Stimulated activated CD8-positive, alpha-beta memory T cell treated with anti-CD3 and anti-CD28 coated beads, Interleukin-15, amount 100 ng/mL, for 4 hours (primary cell): Measurements from ENCODE around the gene CDAN1.
"Not testable (repeated sequence)": the region's sequence is repeated elsewhere in the genome, so short reads cannot be mapped to it uniquely, and the experiment has no call there.

Source experiments
- DNase-seq, 2 donors: peaks; one replicate each; pipeline ENCODE4 v3.0.0-alpha.2; 2020; ENCODE audit warnings: low read depth in 2 of 2

CDAN1 gene

DNA sequence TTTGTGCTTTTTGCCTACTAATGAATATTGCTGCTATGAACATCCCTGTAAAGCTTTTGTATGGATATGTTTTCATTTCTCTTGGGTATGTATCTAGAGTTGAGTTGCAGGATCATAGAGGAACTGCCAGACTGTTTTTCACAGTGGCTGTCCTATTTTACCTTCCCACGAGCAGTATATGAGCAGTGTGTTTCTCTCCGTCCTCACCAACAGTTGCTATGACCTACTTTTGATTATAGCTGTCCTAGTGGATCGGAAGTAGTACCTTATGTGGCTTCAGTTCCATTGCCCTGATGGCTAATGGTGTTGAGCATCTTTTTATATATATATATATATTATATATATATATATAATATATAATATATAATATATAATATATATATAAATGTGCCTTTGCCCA lies 25.2 kb downstream of the CDAN1 start:
- no peak for DNase-seq

DNA sequence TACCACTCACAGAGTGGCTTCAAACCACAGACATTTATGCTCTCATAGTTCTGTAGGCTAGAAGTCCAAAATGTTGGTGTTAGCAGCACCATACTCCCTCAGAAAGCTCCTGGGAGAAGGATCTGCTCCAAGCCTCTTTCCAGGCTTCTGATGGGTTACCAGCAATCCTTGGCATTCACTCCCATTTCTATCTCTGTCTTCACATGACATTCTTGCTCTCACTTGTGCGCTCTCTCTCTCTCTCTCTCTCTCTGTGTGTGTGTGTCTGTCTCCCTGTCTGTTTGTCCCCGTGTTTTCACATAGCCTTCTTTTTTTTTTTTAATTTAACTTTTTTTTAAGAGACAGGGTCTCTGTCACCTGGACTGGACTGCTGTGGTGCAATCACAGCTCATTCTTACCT lies 26.3 kb downstream of the CDAN1 start:
- no peak for DNase-seq

DNA sequence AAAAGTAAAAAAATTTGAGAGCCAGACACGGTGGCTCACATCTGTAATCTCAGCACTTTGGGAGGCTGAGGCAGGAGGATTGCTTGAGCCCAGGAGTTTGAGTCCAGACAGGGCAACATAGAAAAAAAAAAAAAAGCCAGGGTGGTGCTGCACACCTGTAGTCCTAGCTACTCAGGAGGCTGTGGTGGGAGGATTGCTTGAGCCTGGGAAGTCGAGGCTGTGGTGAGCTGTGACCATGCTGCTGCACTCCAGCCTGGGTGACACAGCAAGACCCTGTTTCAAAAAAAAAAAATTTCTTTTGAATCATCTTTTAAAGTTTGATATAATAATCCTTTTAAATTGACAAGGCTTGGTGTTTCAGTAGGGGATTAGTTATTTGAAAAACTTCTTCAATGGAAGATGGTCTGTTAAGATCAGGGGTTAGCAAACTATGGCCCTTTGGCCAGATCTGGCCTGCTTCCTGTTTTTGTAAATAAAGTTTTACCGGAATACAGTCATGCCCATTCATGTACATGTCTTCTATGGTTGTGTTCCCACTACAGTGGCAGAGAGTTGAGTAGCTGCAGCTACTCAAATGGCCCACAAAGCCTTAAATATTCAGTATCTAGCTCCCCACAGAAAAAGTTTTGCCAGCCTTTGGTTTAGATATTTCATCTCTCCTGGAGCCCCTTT lies 28.9 kb downstream of the CDAN1 start:
- DNase-seq = no peak

DNA sequence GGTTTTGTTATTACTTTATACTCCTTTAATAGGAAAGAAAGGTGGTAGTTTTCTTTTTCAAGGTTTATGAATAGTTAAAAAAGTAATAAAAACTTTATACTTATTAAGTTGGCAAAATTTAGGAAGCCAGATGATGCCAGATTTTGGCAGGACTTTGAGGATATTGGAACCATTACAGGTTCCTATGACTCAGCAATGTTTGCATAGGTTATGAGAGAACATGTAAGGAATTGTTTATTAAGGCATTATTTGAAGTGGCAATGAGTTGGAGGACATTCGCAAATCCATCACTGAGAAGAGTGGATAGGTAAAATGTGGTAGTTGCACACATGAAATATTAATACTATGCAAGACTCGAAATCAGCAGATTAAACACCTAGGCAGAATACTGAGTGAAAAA lies 29.9 kb downstream of the CDAN1 start:
- no peak for DNase-seq

DNA sequence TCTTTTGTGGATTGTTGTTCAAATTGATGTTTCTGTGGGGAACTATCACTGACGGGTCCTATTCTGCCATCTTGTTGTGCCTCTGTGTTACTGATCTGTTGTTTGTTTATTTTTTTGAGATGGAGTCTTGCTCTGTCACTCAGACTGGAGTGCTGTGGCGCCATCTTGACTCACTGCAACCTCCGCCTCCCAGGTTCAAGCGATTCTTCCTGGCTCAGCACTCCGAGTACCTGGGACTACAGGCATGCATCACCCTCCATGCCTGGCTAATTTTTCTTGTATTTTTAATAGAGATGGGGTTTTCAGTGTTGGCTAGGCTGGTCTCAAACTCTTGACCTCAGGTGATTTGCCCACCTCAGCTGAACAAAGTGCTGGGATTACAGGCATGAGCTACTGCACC lies 31.6 kb downstream of the CDAN1 start:
- DNase-seq = no peak

DNA sequence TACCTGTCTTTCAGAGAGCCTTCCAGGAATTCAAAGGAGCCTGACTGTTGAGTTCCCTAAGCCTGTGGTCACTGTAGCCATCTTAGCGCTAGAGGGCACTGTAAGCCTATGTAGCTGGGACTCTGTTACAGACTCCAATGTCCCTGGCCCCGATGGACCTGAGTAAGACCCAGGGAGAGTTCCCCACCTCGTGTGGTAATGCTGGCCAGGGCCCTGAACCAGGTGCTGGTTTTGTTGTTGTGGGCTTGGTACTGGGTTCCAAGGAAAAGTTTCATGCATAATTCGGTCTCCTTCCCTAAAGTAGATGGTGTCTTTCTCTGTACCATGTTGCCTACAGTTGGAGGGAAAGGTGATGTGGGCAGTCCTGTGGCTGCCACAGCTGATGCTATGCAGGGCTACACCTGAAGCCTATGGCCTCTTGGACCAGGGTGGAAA lies 32.4 kb downstream of the CDAN1 start:
- DNase-seq = peak in 1 of 2 donors; percentile 13

DNA sequence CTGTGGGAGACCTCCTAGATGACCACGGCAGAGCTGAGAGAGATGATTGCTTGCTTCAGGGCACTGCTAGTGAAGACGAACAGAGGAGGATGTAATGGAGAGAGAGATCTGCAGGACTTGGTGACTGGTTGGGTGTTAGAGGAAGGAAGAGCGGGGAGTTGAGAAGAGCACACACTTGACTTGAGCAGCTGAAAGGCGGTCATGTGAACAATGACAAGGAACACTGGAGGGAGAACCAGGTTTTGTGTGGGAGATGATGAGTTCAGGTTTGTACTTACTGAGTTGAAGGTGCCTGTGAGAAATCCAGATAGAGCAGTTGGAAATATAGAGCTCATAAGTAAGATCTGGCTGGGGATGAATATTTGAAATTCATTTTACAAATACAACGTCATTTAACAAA lies 40.3 kb downstream of the CDAN1 start:
- no peak for DNase-seq

DNA sequence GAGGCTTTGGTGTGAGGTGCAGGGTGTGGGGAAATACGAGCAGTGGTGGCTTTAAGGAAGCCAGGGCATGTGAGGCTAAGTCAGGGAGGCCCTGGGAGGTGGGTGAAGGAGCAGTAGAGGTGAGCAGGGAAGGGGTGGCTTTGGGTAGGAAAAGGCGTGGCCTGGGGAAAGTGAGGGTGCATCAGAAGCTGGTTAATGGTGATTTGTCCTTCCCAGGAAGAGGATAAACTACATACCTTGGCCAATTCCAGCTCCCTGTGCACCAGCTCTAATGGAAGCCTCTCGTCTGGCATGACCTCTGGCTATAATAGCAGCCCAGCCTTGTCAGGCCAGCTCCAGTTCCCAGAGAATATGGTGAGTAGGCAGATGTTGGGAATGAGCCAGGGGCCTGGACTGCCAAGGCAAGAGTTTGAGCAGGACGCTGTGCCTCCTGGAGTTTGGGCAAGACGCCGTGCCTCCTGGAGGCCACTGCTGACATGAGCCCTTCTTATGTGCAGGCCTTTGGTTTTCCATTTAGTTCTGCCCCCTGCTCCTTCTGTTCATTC lies 41.3 kb downstream of the CDAN1 start:
- DNase-seq = no peak

DNA sequence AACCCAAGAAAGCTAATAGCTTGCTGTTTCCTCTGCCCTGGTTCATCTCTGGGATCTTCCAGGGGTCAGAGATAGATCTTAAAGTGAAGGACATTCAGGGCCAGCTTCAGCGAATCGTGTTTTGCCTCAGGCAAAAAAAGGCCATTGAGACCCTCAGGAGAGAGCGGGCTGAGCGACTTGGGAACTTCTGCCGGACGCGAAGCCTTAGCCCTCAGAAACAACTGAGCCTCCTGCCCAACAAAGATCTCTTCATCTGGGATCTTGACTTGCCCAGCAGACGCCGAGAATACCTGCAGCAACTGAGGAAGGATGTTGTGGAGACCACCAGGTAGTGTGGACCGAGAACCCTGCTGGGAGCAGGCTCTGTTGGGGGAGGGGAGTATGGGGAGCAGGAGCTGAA lies 42.5 kb downstream of the CDAN1 start:
- DNase-seq = no peak

DNA sequence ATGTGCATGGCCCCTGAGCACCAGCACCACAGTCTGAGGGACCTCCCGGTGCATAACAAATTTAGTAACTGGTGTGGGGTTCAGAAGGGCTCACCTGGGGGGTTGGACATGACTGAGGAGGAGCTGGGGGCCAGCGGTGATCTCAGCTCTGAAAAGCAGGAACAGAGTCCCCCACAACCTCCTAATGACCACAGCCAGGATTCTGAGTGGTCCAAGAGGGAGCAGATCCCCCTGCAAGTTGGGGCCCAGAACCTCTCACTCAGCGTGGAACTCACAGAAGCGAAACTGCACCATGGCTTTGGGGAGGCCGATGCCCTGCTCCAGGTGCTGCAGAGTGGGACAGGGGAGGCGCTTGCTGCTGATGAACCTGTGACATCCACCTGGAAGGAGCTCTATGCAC lies 43.0 kb downstream of the CDAN1 start:
- no peak for DNase-seq

DNA sequence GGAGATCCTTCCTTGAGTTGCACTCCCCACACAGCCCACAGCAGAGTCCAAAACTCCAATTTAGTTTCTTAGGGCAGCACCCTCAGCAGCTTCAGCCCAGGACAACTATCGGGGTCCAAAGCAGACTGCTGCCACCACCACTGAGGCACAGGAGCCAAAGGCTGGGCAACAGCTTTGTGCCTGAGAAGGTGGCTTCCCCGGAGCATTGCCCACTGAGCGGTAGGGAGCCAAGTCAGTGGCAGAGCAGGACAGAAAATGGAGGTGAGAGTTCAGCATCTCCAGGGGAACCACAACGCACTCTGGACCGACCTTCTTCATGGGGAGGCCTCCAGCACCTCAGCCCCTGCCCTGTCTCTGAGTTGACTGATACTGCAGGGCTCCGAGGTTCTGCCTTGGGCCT lies 43.4 kb downstream of the CDAN1 start:
- DNase-seq = no peak

DNA sequence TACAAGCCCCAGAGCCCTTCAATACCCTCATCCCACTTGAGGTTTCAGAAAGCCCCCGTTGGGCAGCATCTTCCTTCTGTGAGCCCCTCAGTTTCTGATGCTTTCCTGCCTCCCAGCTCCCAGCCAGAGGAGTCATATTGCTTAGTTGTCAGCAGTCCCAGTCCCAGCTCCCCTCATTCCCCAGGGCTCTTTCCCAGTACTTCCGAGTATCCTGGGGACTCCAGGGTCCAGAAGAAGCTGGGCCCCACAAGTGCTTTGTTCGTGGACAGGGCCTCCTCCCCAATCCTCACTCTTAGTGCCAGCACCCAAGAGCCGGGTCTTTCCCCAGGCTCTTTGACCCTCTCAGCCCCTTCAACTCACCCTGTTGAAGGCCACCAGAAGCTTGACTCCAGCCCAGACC lies 43.9 kb downstream of the CDAN1 start:
- DNase-seq = no peak

DNA sequence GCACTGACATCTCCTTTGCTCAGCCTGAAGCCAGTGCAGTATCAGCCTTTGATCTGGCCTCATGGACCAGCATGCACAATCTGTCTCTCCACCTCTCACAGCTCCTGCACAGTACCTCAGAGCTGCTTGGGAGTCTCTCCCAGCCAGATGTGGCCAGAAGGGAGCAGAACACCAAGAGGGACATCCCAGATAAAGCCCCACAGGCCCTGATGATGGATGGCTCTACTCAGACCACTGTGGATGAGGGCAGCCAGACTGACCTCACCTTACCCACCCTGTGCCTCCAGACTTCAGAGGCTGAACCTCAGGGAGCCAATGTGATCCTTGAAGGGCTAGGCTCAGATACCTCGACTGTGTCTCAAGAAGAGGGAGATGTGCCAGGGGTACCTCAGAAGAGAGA lies 44.4 kb downstream of the CDAN1 start:
- DNase-seq = no peak

DNA sequence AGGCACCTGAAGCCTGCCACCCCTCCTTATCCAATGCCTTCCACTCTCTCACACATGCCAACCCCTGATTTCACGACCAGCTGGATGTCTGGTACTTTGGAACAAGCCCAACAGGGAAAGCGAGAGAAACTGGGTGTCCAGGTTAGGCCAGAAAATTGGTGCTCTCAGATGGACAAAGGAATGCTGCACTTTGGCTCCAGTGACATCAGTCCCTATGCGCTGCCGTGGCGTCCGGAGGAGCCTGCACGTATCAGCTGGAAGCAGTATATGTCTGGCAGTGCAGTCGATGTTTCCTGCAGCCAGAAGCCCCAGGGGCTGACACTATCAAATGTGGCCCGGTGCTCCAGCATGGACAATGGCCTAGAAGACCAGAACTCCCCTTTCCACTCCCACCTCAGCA lies 45.2 kb downstream of the CDAN1 start:
- no peak for DNase-seq

DNA sequence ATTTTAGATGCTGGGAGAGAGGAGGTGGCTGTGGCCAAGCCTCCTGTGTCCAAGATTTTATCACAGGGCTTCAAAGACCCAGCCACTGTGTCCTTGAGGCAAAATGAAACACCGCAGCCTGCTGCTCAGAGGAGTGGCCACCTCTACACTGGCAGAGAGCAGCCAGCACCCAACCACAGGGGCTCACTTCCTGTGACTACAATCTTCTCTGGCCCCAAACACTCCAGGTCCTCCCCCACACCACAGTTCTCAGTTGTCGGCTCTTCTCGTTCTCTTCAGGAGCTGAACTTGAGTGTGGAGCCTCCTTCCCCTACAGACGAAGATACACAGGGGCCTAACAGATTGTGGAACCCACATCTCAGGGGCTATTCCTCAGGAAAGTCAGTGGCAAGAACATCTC lies 45.6 kb downstream of the CDAN1 start:
- DNase-seq = no peak

DNA sequence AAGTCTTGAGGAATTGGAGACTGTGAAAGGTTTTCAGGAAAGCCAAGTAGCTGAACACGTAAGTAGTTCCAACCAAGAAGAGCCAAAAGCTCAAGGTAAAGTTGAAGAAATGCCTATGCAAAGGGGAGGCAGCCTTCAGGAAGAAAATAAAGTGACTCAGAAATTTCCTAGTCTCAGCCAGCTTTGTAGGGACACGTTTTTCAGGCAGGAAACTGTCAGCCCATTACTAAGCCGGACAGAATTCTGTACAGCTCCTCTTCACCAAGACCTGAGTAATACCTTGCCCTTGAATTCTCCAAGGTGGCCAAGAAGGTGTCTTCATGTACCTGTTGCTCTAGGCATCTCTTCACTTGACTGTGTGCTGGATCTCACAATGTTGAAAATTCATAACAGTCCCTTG lies 48.6 kb downstream of the CDAN1 start:
- DNase-seq = no peak

DNA sequence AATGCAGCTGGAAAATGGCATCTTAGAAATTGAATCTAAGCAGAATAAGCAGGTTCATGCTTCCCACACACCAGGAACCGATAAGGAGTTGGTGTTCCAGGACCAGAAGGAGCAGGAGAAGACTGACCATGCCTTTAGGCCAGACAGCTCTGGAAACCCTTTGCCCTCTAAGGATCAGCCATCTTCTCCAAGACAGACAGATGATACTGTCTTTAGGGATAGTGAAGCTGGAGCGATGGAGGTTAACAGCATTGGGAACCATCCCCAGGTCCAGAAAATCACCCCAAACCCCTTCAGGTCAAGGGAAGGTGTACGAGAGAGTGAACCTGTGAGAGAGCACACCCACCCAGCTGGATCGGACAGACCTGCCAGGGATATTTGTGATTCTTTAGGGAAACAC lies 49.2 kb downstream of the CDAN1 start:
- no peak for DNase-seq

DNA sequence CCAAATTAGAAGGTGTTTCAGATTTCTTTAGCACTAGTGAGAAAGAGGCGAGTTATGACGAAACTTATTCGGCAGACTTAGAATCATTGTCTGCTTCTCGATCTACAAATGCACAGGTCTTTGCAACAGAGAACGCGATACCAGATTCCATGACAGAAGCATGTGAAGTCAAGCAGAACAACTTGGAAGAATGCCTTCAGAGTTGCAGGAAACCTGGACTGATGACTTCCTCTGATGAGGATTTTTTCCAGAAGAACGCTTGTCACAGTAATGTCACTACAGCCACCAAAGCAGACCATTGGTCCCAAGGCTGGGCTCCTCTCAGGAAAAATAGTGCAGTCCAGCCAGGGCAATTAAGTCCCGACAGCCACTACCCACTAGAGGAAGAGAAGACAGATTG lies 50.6 kb downstream of the CDAN1 start:
- DNase-seq = no peak

DNA sequence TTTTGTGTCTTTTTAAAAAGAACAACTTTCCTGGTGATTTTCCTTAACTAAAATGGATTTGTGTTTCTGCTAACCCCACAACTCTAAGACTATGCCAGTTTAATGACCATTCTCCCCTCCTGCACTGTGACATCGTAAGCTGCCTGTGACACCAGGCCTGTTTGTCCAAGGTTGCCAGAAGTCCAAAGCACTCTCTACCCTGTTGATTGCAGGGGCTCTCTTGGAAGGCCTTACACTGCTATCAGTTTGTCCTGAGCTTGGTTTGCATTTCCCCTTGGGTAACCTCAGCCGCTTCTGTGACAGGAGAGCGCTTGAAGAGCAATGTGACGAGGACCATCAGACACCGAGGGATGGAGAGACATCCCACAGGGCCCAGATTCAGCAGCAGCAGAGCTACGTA lies 55.8 kb downstream of the CDAN1 start:
- no peak for DNase-seq

DNA sequence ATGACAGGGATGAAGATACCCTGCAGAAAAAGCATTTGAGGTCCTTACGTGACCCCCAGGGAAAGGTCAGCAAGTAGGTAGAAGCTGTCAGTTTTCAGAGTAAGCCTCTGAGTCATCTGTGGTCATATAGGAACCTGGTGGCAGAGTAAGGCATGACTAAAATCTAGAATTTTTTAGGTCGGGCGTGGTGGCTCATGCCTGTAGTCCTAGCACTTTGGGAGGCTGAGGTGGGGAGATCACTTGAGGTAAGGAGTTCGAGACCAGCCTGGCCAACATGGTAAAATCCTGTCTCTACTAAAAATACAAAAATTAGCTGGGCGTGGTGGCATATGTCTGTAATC lies 56.8 kb downstream of the CDAN1 start:
- DNase-seq = not testable (repeated sequence)

DNA sequence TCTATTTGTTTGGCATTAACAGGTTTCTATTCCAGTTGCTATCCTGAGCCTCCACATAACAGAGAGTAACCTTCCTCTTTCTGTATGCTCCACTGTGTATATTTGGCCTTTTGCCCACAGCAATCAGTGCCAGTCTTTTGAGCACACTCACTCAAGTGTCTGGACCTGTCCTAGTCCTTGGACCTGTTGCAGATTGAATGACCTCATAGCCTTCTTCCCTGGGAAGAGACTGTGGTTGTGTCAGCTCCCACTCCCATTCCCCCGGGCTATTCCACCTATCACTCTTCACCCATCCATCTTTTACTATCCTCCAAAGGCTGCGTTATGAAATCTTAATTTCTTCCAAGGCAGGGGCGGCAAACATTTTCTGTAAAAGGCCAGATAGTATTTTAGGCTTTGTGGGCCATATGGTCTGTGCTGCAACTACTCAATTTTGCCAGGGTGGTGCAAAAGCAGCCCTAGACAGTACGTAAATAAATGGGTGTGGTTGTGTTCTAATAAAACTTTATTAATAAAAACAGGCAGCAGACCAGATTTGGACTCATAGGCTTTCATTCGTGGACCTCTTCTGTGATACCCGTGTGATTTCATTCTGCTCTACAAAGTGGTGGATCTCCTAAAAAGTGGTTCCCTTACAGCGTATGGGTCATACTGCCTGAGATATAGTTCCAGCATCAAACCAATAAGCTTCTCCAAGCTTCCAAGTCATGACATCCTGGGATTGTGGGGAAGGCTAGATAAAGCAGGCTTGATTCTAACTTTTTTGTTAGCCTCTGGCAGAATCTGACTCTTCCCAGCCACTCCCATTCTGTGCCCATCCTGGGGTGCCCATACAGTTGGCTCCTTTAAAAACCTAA lies 57.4 kb downstream of the CDAN1 start:
- no peak for DNase-seq

DNA sequence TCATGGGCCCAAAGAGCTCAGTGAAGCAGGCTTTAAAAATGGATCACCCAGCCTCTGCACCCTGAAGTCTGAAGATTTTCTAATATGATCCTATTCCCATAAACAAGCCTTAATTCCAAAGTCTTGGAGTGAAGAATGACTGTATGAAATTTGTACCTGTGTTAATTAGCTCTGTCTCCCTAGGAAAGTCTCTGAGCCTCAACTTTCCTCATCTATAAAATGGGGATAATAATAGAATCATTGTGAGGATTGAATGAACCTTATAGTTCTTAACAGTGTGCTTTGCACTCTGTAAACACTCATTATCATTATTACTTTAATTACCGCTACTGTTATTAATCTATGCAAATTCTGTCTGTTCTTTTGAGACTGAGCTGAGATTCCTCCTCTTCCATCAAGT lies 61.9 kb downstream of the CDAN1 start:
- no peak for DNase-seq

DNA sequence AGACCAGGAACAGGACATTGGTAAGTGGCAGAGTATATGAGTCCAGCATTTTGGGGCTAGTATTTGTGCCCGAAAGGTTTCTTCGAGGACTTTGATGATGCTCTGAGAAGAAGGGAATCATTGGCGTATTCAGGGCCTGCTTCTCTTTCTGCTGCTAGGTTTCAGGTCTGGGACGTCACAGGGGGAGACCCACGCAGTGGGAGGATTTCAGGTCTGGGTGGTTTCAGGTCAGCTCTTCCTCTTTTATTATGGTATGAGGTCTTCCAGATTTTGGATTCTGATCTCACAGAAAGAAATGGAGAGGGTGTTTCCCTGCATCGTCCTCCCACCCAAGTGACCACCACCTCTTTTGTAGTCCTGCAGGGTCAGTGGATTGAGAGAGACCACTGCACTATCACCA lies 62.5 kb downstream of the CDAN1 start:
- no peak for DNase-seq
